Naive B cell (primary cell): ENCODE results near the gene SYT11. TPM values are rescaled to one million over a fixed set of nuclear protein-coding genes. Genes with fewer than 3 reads are reported as not detected.

ENCODE experiments used
- ATAC-seq, 2 donors: fragments of 150-1000 bp; cut with Tn5 transposase; 2 replicates each; pipeline ENCODE4 v1.10.0; 2021; ENCODE audit warnings: low read depth in 2 of 2, mild to moderate bottlenecking in 2 of 2, moderate library complexity in 2 of 2
- DNase-seq: peaks from one replicate; pipeline ENCODE4 v3.0.0; 2022
- H3K27ac Mint-ChIP-seq, 6 donors: one replicate each; pipeline ENCODE4 v1.8.0; 2020 to 2022; ENCODE audit warnings: mild to moderate bottlenecking in 6 of 6, mixed read lengths in 6 of 6, moderate library complexity in 5 of 6, inconsistent platforms in 2 of 6
- H3K27me3 Mint-ChIP-seq, 3 donors: one replicate each; pipeline ENCODE4 v1.8.0; 2021 to 2022; ENCODE audit warnings: mixed read lengths in 3 of 3, mild to moderate bottlenecking in 1 of 3
- H3K36me3 Mint-ChIP-seq, 2 donors: one replicate each; pipeline ENCODE4 v1.8.0; 2020 to 2022; ENCODE audit warnings: mixed read lengths in 2 of 2, inconsistent platforms in 1 of 2, mild to moderate bottlenecking in 1 of 2
- H3K4me1 Mint-ChIP-seq, 3 donors: one replicate each; pipeline ENCODE4 v1.8.0; 2020 to 2022; ENCODE audit warnings: mixed read lengths in 3 of 3, inconsistent platforms in 1 of 3, mild to moderate bottlenecking in 1 of 3, moderate library complexity in 1 of 3
- H3K4me3 Mint-ChIP-seq, 8 donors: one replicate each; pipeline ENCODE4 v1.8.0; 2020 to 2022; ENCODE audit warnings: mild to moderate bottlenecking in 8 of 8, mixed read lengths in 8 of 8, moderate library complexity in 8 of 8, inconsistent platforms in 2 of 8
- H3K9me3 Mint-ChIP-seq, 7 donors: one replicate each; pipeline ENCODE4 v1.8.0; 2020 to 2022; ENCODE audit warnings: mixed read lengths in 7 of 7, mild to moderate bottlenecking in 5 of 7, inconsistent platforms in 2 of 7, moderate library complexity in 1 of 7
- polyA plus RNA-seq, 6 donors: library from polyadenylated mRNA; unstranded; fragments of 300-500 nt; fragmentation: Illumina TruSeq; gene quantifications; one replicate each; pipeline ENCODE4 v1.2.3, GENCODE V29; 2021; ENCODE audit warnings: low read depth in 6 of 6

SYT11 gene
- polyA plus RNA-seq, 6 donors from 2014 or later, result 1.4 to 10.9 (median 2.5) TPM

- H3K27ac Mint-ChIP-seq, result peak overlapping the region in 2 of 6 donors; percentile 4 to 6
- DNase-seq (no peak), ATAC-seq (no peak)
- H3K27me3 Mint-ChIP-seq, result no peaks in the 10 kb centered on the region
- peaks cover 38 to 81% (median 48%) of the 10 kb centered on the region in 3 donors for H3K4me1 Mint-ChIP-seq
- H3K36me3 Mint-ChIP-seq, result peaks cover 5 to 19% of the 10 kb centered on the region in 2 donors
- no peaks in the 10 kb centered on the region for H3K9me3 Mint-ChIP-seq
- no peak overlapping the region for H3K4me3 Mint-ChIP-seq
These were observed 11.4 kb upstream of the SYT11 start for GRCh38 chr1:155847823-155848529.

DNA sequence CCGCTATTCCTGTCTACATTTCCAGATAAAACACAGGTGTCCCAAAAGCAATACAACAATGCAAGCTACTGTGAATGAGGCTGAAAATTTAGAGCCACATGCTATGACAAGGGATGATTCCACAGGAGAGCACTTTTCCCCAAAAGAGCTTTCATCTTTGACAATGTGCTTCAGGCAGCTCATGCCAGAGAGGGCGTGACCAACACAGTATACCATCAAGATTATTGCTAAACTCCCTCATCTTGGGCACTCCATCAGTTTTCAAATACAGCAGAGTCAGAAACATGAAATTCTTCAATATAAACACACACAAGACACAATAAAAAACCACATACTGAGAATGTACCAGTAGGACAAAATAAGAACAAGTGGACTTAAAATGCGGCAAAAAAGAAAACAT is 9.0 kb upstream of the SYT11 start:
- DNase-seq (no peak), ATAC-seq (no peak)
- peaks cover 5 to 9% of the 10 kb centered on the region in 2 donors for H3K36me3 Mint-ChIP-seq
- H3K4me3 Mint-ChIP-seq, result peak overlapping the region in 1 of 8 donors; percentile 13
- no peaks in the 10 kb centered on the region for H3K27me3 Mint-ChIP-seq
- peak overlapping the region in 2 of 6 donors; percentile 57 to 89 for H3K27ac Mint-ChIP-seq
- no peaks in the 10 kb centered on the region for H3K9me3 Mint-ChIP-seq
- H3K4me1 Mint-ChIP-seq, result peaks cover 26 to 66% (median 30%) of the 10 kb centered on the region in 3 donors

- Mint-ChIP-seq H3K4me1 (peaks cover 25 to 58% (median 43%) of the 10 kb centered on the region in 3 donors), H3K4me3 (peak overlapping the region; percentile 90 to 100 (median 97)), H3K36me3 (peaks cover 0 to 9% of the 10 kb centered on the region in 2 donors), H3K9me3 (no peaks in the 10 kb centered on the region), H3K27me3 (peaks cover 0 to 7% (median 4%) of the 10 kb centered on the region in 3 donors), H3K27ac (peak overlapping the region; percentile 97 to 99 (median 98))
- ATAC-seq, result no peak
- no peak for DNase-seq
These were observed 3.0 kb upstream of the SYT11 start for GRCh38 chr1:155856257-155856974.

DNA sequence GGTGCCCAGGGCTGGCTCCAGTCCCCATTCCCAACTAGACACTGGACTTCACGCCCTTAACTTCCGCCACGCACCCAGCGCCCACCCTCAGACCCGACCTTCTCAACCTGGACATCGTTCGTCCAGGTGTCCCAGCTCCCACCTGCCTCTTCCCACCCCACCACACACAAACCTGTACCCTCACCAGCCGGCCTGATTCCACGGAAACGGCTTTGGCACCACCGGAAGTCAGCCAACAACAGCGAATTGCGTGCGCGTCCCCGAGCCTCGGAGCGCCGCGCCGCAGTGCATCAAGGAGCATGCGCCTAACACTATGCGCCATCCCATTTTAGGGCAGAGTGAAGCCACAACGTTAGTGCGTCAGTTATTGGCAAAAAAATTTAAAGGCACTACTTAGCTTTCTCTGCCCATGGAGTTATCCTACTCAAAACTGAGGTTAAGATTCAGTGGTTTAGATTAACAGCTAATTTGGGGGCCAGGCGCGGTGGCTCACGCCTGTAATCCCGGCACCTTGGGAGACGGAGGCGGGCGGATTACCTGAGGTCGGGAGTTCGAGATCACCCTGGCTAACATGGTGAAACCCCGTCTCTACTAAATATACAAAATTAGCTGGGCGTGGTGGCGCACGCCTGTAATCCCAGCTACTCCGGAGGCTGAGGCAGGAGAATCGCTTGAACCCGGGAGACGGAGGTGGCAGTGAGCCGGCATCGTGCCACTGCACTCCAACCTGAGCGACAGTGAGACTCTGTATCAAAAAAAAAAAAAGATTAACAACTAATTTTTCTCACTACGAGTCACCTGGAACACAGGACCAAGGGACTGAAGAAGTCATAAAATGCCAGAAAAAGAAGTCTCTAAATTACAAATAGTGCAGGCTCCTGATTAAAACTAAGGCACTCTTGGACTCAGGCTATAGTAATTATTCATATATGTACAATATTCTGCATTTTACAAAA is 2.1 kb upstream of the SYT11 start, which contains the start of gene GON4L:
GON4L (minus strand) TSS at position 240 of the 956 bp plus-strand sequence. CDS start 3,434 bp downstream, outside the sequence.
- peak; percentile 72 to 78 for ATAC-seq

GRCh38 chr1:155858800-155859233 is 550 bp upstream of the SYT11 start:
- Mint-ChIP-seq H3K4me1 (peaks cover 17 to 39% (median 29%) of the 10 kb centered on the region in 3 donors), H3K36me3 (no peaks in the 10 kb centered on the region), H3K27me3 (peaks cover 7 to 11% (median 9%) of the 10 kb centered on the region in 3 donors), H3K27ac (peak overlapping the region; percentile 12 to 96 (median 90)), H3K9me3 (no peaks in the 10 kb centered on the region), H3K4me3 (peak overlapping the region; percentile 85 to 99 (median 94))
- no peak for ATAC-seq
- peak; percentile 5 for DNase-seq

More for the DNA sequence above, 2.1 kb upstream of the SYT11 start, which contains the start of gene GON4L:
- DNase-seq, result peak; percentile 85
- Mint-ChIP-seq H3K36me3 (peaks cover 0 to 3% of the 10 kb centered on the region in 2 donors), H3K27me3 (peaks cover 4 to 7% (median 5%) of the 10 kb centered on the region in 3 donors), H3K4me1 (peaks cover 21 to 50% (median 36%) of the 10 kb centered on the region in 3 donors), H3K9me3 (no peaks in the 10 kb centered on the region), H3K4me3 (peak within 1 kb of the TSS; percentile 90 to 100 (median 97)), H3K27ac (peak within 1 kb of the TSS; percentile 97 to 99 (median 98))

- Mint-ChIP-seq H3K27me3 (peaks cover 7 to 11% (median 9%) of the 10 kb centered on the region in 3 donors), H3K36me3 (no peaks in the 10 kb centered on the region), H3K4me1 (peaks cover 17 to 37% (median 29%) of the 10 kb centered on the region in 3 donors), H3K4me3 (peak overlapping the region in 7 of 8 donors; percentile 61 to 99 (median 90)), H3K9me3 (no peaks in the 10 kb centered on the region), H3K27ac (peak overlapping the region in 5 of 6 donors; percentile 65 to 88 (median 84))
- DNase-seq, result peak; percentile 19
- ATAC-seq, result peak in 1 of 2 donors; percentile 8
These were observed 809 bp downstream of the SYT11 start for GRCh38 chr1:155859881-155860871.

DNA sequence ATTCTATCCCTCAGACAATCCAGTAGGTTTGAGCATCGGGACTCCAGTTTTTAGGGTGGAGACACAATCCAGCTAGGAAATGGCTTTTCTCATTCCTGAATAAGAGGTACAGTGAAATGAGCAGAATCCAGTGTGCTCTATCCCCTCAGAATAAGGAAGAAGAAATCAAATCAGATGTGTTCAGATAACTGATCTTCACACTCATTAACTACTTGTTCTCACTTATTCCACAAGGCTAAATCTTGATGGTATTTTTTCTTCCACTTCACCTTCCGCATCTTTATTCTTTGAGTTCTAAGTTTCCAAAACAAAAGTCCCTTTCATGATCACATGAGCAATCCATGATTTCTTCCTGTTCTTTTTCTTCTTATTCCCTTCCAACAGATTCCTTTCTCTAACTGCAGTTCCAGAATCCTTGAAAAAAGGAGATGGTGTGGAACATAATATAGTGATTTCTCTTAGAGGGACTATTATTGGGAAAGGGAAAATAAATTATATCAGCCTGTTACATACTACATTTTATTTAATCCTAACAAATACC is 1.7 kb downstream of the SYT11 start:
- Mint-ChIP-seq H3K9me3 (no peaks in the 10 kb centered on the region), H3K27me3 (peaks cover 7 to 11% (median 9%) of the 10 kb centered on the region in 3 donors), H3K4me1 (peaks cover 17 to 34% (median 27%) of the 10 kb centered on the region in 3 donors), H3K36me3 (no peaks in the 10 kb centered on the region), H3K4me3 (peak overlapping the region in 3 of 8 donors; percentile 1 to 9 (median 6)), H3K27ac (peak overlapping the region in 3 of 6 donors; percentile 19 to 88 (median 29))
- no peak for DNase-seq
- ATAC-seq, result no peak

DNA sequence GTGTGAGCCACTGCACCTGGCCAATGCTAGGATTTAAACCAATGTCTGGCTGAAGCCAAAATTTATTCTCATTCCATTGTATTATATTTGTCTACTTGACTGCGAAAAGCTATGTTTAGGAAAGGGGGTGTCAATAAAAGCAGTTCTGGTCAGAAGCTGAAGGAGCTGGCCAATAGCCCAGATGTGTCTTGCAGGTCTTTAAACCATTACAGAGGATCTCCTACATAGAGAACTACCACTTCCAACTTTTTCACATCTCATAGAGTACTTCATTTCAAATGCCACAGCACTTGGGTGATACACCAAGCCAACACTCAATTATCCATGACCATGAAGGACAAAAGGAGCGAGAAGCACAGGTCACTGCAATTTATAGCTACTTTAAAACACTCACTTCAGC is 2.5 kb downstream of the SYT11 start:
- H3K27me3 Mint-ChIP-seq, result peaks cover 7 to 11% (median 9%) of the 10 kb centered on the region in 3 donors
- H3K27ac Mint-ChIP-seq, result no peak overlapping the region
- H3K4me3 Mint-ChIP-seq, result no peak overlapping the region
- H3K36me3 Mint-ChIP-seq, result no peaks in the 10 kb centered on the region
- ATAC-seq (no peak), DNase-seq (no peak)
- H3K4me1 Mint-ChIP-seq, result peaks cover 15 to 25% (median 18%) of the 10 kb centered on the region in 3 donors
- H3K9me3 Mint-ChIP-seq, result no peaks in the 10 kb centered on the region

- no peak for DNase-seq
- Mint-ChIP-seq H3K4me1 (peaks cover 6 to 8% (median 8%) of the 10 kb centered on the region in 3 donors), H3K4me3 (no peak overlapping the region), H3K9me3 (no peaks in the 10 kb centered on the region), H3K27ac (no peak overlapping the region), H3K36me3 (no peaks in the 10 kb centered on the region), H3K27me3 (peaks cover 6 to 11% (median 9%) of the 10 kb centered on the region in 3 donors)
- no peak for ATAC-seq
These were observed 5.0 kb downstream of the SYT11 start for GRCh38 chr1:155864393-155864792.

- ATAC-seq (no peak), DNase-seq (no peak)
- Mint-ChIP-seq H3K4me3 (no peak overlapping the region), H3K27ac (peak overlapping the region in 1 of 6 donors; percentile 32), H3K4me1 (no peaks in the 10 kb centered on the region), H3K9me3 (no peaks in the 10 kb centered on the region), H3K36me3 (no peaks in the 10 kb centered on the region), H3K27me3 (peaks cover 0 to 1% (median under 1%) of the 10 kb centered on the region in 3 donors)
These were observed 8.4 kb downstream of the SYT11 start for GRCh38 chr1:155867766-155868165.

GRCh38 chr1:155871390-155871789 is 12.0 kb downstream of the SYT11 start:
- DNase-seq, result no peak
- no peak for ATAC-seq
- no peaks in the 10 kb centered on the region for H3K27me3 Mint-ChIP-seq
- H3K4me3 Mint-ChIP-seq, result no peak overlapping the region
- H3K36me3 Mint-ChIP-seq, result no peaks in the 10 kb centered on the region
- H3K9me3 Mint-ChIP-seq, result no peaks in the 10 kb centered on the region
- no peak overlapping the region for H3K27ac Mint-ChIP-seq
- no peaks in the 10 kb centered on the region for H3K4me1 Mint-ChIP-seq
